SH-SY5Y (cell line): ENCODE data around the gene FHL3.

ENCODE experiments used
- GATA2 ChIP-seq: IDR thresholded peaks from 2 replicates; pipeline ENCODE4 v1.6.1; 2011; ENCODE audit warnings: mild to moderate bottlenecking, low read depth, low read length
- GATA3 ChIP-seq: IDR thresholded peaks from 2 replicates; pipeline ENCODE4 v1.6.1; 2011; ENCODE audit warnings: low read depth, mild to moderate bottlenecking, low read length, moderate library complexity

The FHL3 gene

GRCh38 chr1:38005195-38006007 lies at the start of gene FHL3:
FHL3 (minus strand) TSS chr1:38005514; CDS start chr1:37999412, 6,102 bp downstream.
- TF ChIP-seq GATA2: no peak
- TF ChIP-seq GATA3: no peak

- TF ChIP-seq GATA3 (no peak), GATA2 (no peak)
These were observed 48.2 kb upstream of the FHL3 start for GRCh38 chr1:38053416-38054091.

- TF ChIP-seq GATA3 (no peak), GATA2 (no peak)
These were observed 47.6 kb upstream of the FHL3 start for GRCh38 chr1:38052750-38053415.

GRCh38 chr1:38051079-38051543 lies 45.8 kb upstream of the FHL3 start:
- TF ChIP-seq GATA3: no peak
- no peak for TF ChIP-seq GATA2

GRCh38 chr1:38050397-38051078 lies 45.2 kb upstream of the FHL3 start:
- TF ChIP-seq GATA3 (no peak), GATA2 (no peak)

GRCh38 chr1:38047603-38048141 lies 42.4 kb upstream of the FHL3 start:
- no peak for TF ChIP-seq GATA2
- TF ChIP-seq GATA3: no peak

GRCh38 chr1:38046884-38047602 lies 41.7 kb upstream of the FHL3 start:
- TF ChIP-seq GATA2 (no peak), GATA3 (no peak)

- TF ChIP-seq GATA3 (no peak), GATA2 (no peak)
These were observed 41.1 kb upstream of the FHL3 start, which contains the start of gene POU3F1 for GRCh38 chr1:38046333-38046883. POU3F1 (minus strand) TSS chr1:38046793; CDS start chr1:38046743, 50 bp downstream.

GRCh38 chr1:38045401-38046332 lies 40.4 kb upstream of the FHL3 start:
- no peak for TF ChIP-seq GATA3

- TF ChIP-seq GATA2 (no peak), GATA3 (no peak)
These were observed 39.2 kb upstream of the FHL3 start for GRCh38 chr1:38044221-38045215.

- no peak for TF ChIP-seq GATA3
- TF ChIP-seq GATA2: no peak
These were observed 37.9 kb upstream of the FHL3 start for GRCh38 chr1:38043036-38043747.
